Activated naive CD4-positive, alpha-beta T cell treated with anti-CD3 and anti-CD28 coated beads for 36 hours (primary cell): ENCODE results near the gene TRIM43B. TPM values are rescaled to one million over a fixed set of nuclear protein-coding genes. Genes with fewer than 3 reads are reported as not detected.
A peak's percentile ranks its signal among the peaks of the same experiment; 100 is the strongest.
"Not testable (repeated sequence)": the region's sequence is repeated elsewhere in the genome, so short reads cannot be mapped to it uniquely, and the experiment has no call there.

Experiments used
- CTCF ChIA-PET: fragments of 350-600 bp; sonication (Branson Sonifier 250); formaldehyde crosslinking; loops from one replicate; lab custom pipeline; 2021; ENCODE audit warnings: antibody characterized with exemption; lab: Charles Lee
- DNase-seq: peaks from one replicate; pipeline ENCODE4 v3.0.0-alpha.2; 2020
- H3K27ac Mint-ChIP-seq: one replicate; pipeline ENCODE4 v1.8.0; 2021; ENCODE audit warnings: mild to moderate bottlenecking, mixed read lengths
- H3K27me3 Mint-ChIP-seq: one replicate; pipeline ENCODE4 v1.8.0; 2021; ENCODE audit warnings: low read depth, mixed read lengths
- H3K36me3 Mint-ChIP-seq: one replicate; pipeline ENCODE4 v1.8.0; 2021; ENCODE audit warnings: low read depth, mixed read lengths
- H3K4me1 Mint-ChIP-seq: one replicate; pipeline ENCODE4 v1.8.0; 2021; ENCODE audit warnings: low read depth, mixed read lengths
- H3K4me3 Mint-ChIP-seq: one replicate; pipeline ENCODE4 v1.8.0; 2021; ENCODE audit warnings: mild to moderate bottlenecking, moderate library complexity, mixed read lengths
- H3K9me3 Mint-ChIP-seq: one replicate; pipeline ENCODE4 v1.8.0; 2021; ENCODE audit warnings: mixed read lengths
- intact Hi-C: fragments of 100-400 bp; cut with micrococcal nuclease; formaldehyde crosslinking; loops from one replicate; pipeline ENCODE4 v1.15.1; 2023
- total RNA-seq, 2 experiments: library from RNA; stranded (reverse); gene quantifications; one replicate each; pipeline ENCODE4 v1.2.3, GENCODE V29; 2021

TRIM43B gene
- not detected for total RNA-seq

GRCh38 chr2:95484654-95485053, at the start of gene TRIM43B:
TRIM43B (minus strand) TSS chr2:95484754; CDS start chr2:95482714, 2,040 bp downstream.
- H3K36me3 Mint-ChIP-seq, H3K9me3 Mint-ChIP-seq, H3K27me3 Mint-ChIP-seq, H3K4me3 Mint-ChIP-seq, DNase-seq, intact Hi-C loops, CTCF ChIA-PET, H3K4me1 Mint-ChIP-seq, H3K27ac Mint-ChIP-seq: not testable (repeated sequence)

GRCh38 chr2:95531254-95531771, 46.8 kb upstream of the TRIM43B start:
- CTCF ChIA-PET = no interaction called here
- Mint-ChIP-seq H3K36me3 (peaks cover 29% of the 10 kb centered on the region), H3K4me1 (peaks cover 18% of the 10 kb centered on the region), H3K27ac (no peak overlapping the region), H3K4me3 (no peak overlapping the region), H3K9me3 (peaks cover 10% of the 10 kb centered on the region), H3K27me3 (no peaks in the 10 kb centered on the region)
- intact Hi-C loops = no loop called here
- no peak for DNase-seq

- no peak overlapping the region for H3K27ac Mint-ChIP-seq
- DNase-seq = peak; percentile 40
- peaks cover 10% of the 10 kb centered on the region for H3K9me3 Mint-ChIP-seq
- CTCF ChIA-PET = no interaction called here
- H3K4me3 Mint-ChIP-seq = no peak overlapping the region
- intact Hi-C loops = no loop called here
- peaks cover 24% of the 10 kb centered on the region for H3K4me1 Mint-ChIP-seq
- H3K27me3 Mint-ChIP-seq = no peaks in the 10 kb centered on the region
- H3K36me3 Mint-ChIP-seq = peaks cover 35% of the 10 kb centered on the region
Observed at GRCh38 chr2:95530734-95531133, 46.2 kb upstream of the TRIM43B start.

- intact Hi-C loops = loop anchor here (5.0 kb wide), 1 partner anchor 124 kb away; the partner anchor contains the start of gene FAHD2A
- Mint-ChIP-seq H3K36me3 (peaks cover 36% of the 10 kb centered on the region), H3K4me3 (peak overlapping the region; percentile 90), H3K4me1 (peaks cover 23% of the 10 kb centered on the region), H3K27ac (no peak overlapping the region), H3K9me3 (peaks cover 2% of the 10 kb centered on the region), H3K27me3 (no peaks in the 10 kb centered on the region)
- DNase-seq = peak; percentile 70
- CTCF ChIA-PET = interaction anchor here (0.8 kb wide), 1 partner anchor 124 kb away, joined by 4 read pairs; the partner anchor contains the start of gene FAHD2A
Observed at GRCh38 chr2:95526360-95527341, 42.1 kb upstream of the TRIM43B start.

GRCh38 chr2:95525294-95526035, 40.9 kb upstream of the TRIM43B start:
- Mint-ChIP-seq H3K27ac (no peak overlapping the region), H3K4me3 (peak overlapping the region; percentile 73), H3K36me3 (peaks cover 25% of the 10 kb centered on the region), H3K4me1 (peaks cover 11% of the 10 kb centered on the region), H3K9me3 (peaks cover 2% of the 10 kb centered on the region), H3K27me3 (no peaks in the 10 kb centered on the region)
- CTCF ChIA-PET = no interaction called here
- DNase-seq = no peak
- intact Hi-C loops = loop anchor here (5.0 kb wide), 1 partner anchor 123 kb away; the partner anchor contains the start of gene FAHD2A

GRCh38 chr2:95524195-95524594, 39.6 kb upstream of the TRIM43B start:
- no peak overlapping the region for H3K27ac Mint-ChIP-seq
- peaks cover 13% of the 10 kb centered on the region for H3K36me3 Mint-ChIP-seq
- H3K4me1 Mint-ChIP-seq = peaks cover 9% of the 10 kb centered on the region
- H3K27me3 Mint-ChIP-seq = no peaks in the 10 kb centered on the region
- peaks cover 2% of the 10 kb centered on the region for H3K9me3 Mint-ChIP-seq
- CTCF ChIA-PET = no interaction called here
- no peak for DNase-seq
- intact Hi-C loops = no loop called here
- H3K4me3 Mint-ChIP-seq = no peak overlapping the region

DNA sequence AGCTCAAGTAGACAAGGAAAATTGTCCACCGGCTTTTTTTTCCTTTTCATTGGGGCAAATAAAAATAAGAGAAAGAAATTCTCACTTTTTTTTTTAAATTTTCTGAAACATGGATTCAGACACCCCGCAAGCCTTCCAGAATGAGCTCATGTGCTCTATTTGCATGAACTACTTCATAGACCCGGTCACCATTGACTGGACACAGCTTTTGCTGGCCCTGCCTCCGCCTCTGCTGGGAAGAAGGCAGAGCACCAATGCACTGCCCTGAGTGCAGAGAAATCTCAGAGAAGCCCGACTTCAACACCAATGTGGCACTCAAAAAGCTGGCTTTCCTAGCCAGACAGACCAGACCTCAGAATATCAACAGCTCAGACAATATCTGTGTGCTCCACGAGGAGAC, 30.2 kb upstream of the TRIM43B start:
- H3K4me3 Mint-ChIP-seq = no peak overlapping the region
- no peak for DNase-seq
- intact Hi-C loops = no loop called here
- H3K27ac Mint-ChIP-seq = no peak overlapping the region
- H3K4me1 Mint-ChIP-seq = no peaks in the 10 kb centered on the region
- H3K27me3 Mint-ChIP-seq = peaks cover 3% of the 10 kb centered on the region
- H3K36me3 Mint-ChIP-seq = no peaks in the 10 kb centered on the region
- CTCF ChIA-PET = interaction anchor here (0.7 kb wide), 1 partner anchor 1246 kb away, joined by 4 read pairs; the partner anchor contains the start of gene CNNM4
- no peaks in the 10 kb centered on the region for H3K9me3 Mint-ChIP-seq

- DNase-seq, H3K4me3 Mint-ChIP-seq, H3K27ac Mint-ChIP-seq, H3K36me3 Mint-ChIP-seq, H3K9me3 Mint-ChIP-seq, H3K4me1 Mint-ChIP-seq, intact Hi-C loops, H3K27me3 Mint-ChIP-seq: not testable (repeated sequence)
- CTCF ChIA-PET = interaction anchor here (0.7 kb wide), 1 partner anchor 1246 kb away, joined by 4 read pairs; the partner anchor contains the start of gene CNNM4
Observed at GRCh38 chr2:95514226-95514625, 29.7 kb upstream of the TRIM43B start.

DNA sequence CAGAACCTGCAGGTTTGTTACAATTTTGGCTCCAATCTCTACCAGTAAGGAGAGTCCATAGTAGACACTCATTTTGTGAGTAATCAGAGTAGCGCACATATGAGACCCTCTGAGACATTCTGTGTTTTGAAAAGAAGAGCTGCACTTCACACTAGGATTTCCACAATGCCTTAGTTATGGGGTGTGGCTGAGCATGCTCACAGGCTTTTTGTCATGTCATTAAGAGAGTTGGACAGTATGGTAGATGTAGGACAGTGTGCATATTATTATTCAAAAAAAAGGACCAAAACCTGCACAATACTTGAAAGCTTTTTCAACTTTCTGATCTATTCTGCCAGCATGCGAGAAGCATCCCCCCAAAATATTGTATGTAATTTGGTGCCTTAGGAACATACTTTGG, 24.9 kb upstream of the TRIM43B start:
- no peaks in the 10 kb centered on the region for H3K4me1 Mint-ChIP-seq
- no peak for DNase-seq
- intact Hi-C loops = no loop called here
- peaks cover 5% of the 10 kb centered on the region for H3K27me3 Mint-ChIP-seq
- H3K4me3 Mint-ChIP-seq = no peak overlapping the region
- CTCF ChIA-PET = interaction anchor here (0.9 kb wide), 1 partner anchor 24 kb away, joined by 3 read pairs; no protein-coding TSS in a partner anchor
- no peak overlapping the region for H3K27ac Mint-ChIP-seq
- no peaks in the 10 kb centered on the region for H3K36me3 Mint-ChIP-seq
- no peaks in the 10 kb centered on the region for H3K9me3 Mint-ChIP-seq

DNA sequence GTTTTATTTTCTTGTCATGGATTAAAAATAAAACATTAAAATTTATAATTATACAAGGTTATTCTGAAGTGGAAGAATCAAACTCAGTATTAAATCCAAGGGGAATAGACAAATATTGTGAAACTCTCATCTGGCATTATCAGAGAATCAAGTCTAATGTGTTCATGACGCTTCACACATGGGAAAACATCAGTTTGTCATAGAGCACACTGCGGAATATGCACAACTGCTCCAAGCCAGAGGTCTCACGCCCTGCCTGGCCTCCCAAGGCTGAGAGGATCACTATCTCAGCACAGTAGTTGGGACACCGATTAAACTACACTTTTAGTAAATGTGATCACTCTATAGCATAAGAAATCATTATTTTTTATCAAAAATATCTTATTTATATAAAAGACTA, 20.7 kb upstream of the TRIM43B start:
- CTCF ChIA-PET = no interaction called here
- no peaks in the 10 kb centered on the region for H3K9me3 Mint-ChIP-seq
- no peak overlapping the region for H3K4me3 Mint-ChIP-seq
- H3K4me1 Mint-ChIP-seq = no peaks in the 10 kb centered on the region
- H3K27me3 Mint-ChIP-seq = peaks cover 9% of the 10 kb centered on the region
- DNase-seq = no peak
- no peaks in the 10 kb centered on the region for H3K36me3 Mint-ChIP-seq
- intact Hi-C loops = no loop called here
- H3K27ac Mint-ChIP-seq = no peak overlapping the region

GRCh38 chr2:95500854-95501253, 16.3 kb upstream of the TRIM43B start:
- intact Hi-C loops = no loop called here
- no peak overlapping the region for H3K4me3 Mint-ChIP-seq
- H3K36me3 Mint-ChIP-seq = no peaks in the 10 kb centered on the region
- peaks cover 6% of the 10 kb centered on the region for H3K27me3 Mint-ChIP-seq
- H3K4me1 Mint-ChIP-seq = no peaks in the 10 kb centered on the region
- H3K9me3 Mint-ChIP-seq = no peaks in the 10 kb centered on the region
- H3K27ac Mint-ChIP-seq = no peak overlapping the region
- CTCF ChIA-PET = no interaction called here
- DNase-seq = no peak

GRCh38 chr2:95492076-95492475, 7.5 kb upstream of the TRIM43B start:
- H3K4me3 Mint-ChIP-seq, CTCF ChIA-PET, H3K9me3 Mint-ChIP-seq, H3K36me3 Mint-ChIP-seq, H3K27ac Mint-ChIP-seq, DNase-seq, intact Hi-C loops, H3K4me1 Mint-ChIP-seq: not testable (repeated sequence)
- peaks cover 10% of the 10 kb centered on the region for H3K27me3 Mint-ChIP-seq
